HG03460 (cell line): Measurements from ENCODE around the gene PPP1R3F.
"Not testable (repeated sequence)": the region's sequence is repeated elsewhere in the genome, so short reads cannot be mapped to it uniquely, and the experiment has no call there.

Experiments
- ATAC-seq: cut with Tn5 transposase; IDR thresholded peaks from one replicate; pipeline ENCODE4 v1.9.1; 2021; ENCODE audit not compliant: unreplicated experiment

The PPP1R3F gene

DNA sequence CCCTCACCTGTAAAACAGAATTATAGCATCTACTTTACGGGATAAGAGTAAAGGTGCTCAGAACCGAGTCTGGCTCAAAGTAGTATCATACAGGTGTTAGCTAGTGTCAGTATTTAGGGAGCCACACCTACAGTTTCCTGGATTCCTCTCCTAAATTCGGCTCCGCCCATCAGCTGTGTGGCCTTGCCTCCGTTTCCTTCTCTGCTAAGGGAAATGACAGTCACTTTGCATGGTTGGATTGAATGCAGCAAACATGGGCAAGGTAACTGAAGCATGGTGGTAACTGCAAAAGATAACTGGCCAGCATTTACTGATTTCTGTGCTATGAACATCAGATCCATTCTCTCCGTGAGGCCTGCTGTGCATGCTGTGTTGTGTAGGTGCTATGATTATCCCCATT lies 2.8 kb downstream of the PPP1R3F start:
- ATAC-seq = no peak

DNA sequence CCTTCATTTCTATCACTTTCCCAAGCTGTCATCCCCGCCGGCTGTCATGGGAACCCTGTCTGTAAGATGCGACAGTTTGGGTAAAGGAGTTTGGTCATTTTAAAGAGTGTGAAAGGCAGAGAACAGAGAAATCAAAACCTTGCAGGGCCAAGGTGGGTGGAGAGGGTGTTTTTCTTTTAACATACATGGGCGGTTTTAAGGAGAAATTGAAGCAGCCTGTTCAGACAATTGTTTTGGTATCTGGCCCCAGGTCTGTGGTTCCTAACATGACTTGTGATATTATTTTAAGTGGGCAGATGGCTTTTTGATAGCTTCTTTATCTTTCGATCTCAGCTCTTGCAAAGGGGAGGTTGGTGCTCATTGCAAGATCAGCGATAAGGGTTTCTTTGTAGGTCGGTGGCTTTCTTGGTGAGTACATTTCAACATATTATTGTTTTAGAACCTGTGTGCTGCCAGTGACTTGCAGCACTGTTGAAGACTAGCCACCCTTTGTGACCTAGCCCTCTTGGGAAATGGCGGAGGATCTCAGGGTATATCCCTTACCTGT lies 3.7 kb downstream of the PPP1R3F start:
- ATAC-seq = no peak

DNA sequence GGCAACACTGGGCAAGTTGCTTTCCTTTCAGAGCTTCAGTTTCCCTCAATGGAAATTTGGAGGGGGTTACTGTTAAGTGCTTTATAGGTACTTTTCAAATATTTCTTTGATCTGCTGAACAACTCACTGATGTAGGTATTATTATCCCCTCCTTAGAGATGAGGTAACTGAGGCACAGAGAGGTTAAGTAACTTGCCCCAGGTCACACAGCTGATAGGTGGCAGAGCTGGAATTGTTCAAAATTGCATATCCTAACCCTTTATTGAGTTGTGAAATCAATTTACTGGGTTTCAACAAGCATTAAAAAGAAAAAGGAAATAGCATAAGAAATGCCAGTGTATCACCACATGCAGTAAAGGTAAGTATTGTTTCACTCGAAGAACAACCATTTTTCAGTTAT lies 6.6 kb downstream of the PPP1R3F start:
- no peak for ATAC-seq

DNA sequence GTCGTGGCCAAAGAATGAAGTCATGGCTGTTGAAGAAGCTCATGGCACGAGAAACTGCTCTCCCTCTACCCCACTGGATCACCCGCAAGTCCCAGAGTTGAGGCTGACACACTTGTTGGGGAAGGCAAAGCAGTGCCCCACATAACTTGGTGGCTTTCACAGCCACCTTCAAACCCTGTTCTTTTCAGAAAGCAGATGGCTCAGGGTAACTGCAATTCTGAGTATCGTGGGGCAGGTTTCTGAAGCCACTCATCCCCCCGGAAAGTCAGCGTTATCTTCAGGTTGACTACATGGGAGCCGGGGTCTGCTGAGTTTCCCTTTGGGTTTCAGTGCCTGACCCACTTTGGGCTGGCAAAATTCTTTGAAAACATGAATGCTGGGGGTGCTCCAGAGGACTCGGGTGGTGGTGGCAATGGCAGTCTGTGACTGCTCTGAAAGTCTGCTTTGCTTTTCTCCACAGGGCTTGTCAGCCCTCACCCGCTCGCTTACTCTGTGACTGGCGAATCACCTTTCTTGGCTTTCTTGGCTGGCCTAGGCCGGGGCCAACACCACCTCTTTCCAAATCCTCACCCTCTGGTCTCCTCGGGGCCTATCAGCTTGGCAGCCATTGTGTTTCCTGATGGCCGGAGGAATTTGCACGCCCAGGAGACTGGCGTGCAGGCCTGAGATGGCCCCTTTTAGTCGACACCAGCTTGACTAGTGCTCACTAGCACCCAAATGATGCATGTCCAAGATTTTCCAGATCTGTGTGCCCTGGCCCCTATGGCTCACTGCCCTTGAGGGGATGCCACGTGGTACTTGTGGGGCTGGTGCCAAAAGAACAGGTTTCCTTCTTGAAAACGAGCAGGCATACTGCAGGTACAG lies 7.3 kb downstream of the PPP1R3F start:
- no peak for ATAC-seq

DNA sequence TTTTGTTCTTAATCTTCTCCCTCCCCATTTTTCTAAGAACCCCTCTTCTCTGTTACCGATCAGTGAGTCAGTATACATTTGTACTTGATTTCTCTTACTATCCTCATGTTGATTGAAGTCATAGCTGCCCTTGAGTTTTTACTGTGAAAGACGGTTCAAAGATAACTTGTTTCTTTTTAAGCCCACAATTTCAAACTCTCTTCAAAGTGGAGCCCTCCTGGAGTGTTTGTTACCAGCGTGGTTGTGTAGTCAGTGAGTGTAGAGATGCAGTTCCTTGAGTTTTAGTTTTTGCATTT lies 7.9 kb downstream of the PPP1R3F start:
- ATAC-seq = no peak

DNA sequence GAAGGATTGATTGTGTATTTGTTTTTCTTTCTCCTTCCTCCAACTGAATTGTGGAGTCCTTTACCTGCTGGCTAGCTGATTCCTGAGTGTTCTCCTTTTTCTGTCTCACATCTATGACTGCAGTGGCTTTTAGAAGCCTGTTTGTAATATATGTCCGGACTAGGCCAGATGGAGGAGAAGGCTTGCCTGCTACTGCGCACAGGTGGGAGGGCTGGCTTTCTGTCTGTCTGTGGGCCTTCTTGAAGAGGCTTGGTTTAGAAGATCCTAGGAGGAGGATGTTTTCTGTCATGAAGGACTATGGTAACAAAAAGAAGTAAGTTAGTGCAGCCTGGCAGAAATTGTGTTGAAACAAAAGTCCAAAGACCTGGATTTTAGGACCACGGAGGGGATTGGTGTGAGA lies 8.5 kb downstream of the PPP1R3F start:
- ATAC-seq = no peak

DNA sequence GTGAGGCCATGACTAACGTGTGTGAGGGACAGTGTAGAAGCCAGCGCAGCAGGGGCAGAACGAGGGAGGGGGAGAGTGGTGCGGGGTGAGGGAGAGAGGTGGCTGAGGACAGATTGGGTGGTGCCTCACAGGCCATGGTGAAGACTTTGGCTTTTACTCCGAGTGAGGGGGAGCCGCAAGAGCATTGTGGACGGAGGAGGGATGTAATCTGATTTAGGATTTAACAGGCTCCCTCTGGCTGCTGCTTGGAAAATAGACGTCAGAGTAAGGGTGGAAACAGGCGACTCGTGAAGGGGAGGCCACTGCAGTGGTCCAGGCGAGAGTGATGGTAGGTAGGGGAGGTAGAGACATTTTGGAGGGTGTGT lies 13.0 kb downstream of the PPP1R3F start:
- ATAC-seq = no peak

DNA sequence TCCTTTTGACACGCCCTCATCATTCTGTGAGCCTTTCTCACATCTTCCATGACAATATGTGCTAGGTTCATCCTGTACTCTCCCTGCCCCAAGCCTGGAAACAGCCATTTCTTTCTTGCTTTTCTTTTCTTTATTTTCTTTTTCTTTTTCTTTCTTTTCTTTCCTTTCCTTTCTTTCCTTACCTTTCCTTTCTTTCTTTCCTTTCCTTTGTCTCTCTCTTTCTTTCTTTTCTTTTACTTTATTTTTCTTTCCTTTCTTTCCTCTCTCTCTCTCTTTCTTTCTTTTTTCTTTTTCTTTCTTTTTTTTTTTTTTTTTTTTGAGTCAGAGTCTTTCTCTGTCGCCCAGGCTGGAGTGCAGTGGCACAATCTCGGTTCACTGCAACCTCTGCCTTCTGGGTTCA lies 14.6 kb downstream of the PPP1R3F start:
- ATAC-seq = no peak

DNA sequence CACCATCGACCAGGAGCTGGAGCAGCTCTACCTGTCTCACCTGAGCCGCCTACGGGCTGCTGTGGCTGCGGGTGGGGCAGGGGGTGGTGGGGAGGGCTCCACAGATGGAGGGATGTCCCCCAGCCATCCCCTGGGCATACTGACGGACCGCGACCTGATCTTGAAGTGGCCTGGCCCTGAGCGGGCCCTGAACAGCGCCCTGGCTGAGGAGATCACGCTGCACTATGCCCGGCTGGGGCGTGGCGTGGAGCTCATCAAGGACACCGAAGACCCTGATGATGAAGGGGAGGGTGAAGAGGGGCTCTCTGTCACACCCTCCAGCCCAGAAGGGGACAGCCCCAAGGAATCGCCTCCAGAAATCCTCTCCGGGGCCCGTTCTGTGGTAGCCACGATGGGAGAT lies 16.5 kb downstream of the PPP1R3F start:
- ATAC-seq = no peak

DNA sequence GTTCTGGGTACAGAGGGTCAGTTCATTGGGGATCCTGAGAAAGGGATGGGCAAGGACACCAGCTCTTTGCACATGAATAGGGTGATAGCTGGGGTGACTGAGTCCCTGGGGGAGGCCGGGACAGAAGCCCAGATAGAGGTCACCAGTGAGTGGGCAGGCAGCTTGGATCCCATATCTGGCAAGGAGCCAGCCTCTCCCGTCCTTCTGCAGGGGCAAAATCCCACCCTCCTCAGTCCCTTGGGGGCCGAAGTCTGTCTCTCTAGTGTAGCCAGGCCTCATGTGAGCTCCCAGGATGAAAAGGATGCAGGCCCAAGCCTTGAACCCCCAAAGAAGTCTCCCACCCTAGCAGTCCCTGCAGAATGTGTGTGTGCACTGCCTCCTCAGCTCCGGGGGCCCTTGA lies 17.0 kb downstream of the PPP1R3F start:
- no peak for ATAC-seq

DNA sequence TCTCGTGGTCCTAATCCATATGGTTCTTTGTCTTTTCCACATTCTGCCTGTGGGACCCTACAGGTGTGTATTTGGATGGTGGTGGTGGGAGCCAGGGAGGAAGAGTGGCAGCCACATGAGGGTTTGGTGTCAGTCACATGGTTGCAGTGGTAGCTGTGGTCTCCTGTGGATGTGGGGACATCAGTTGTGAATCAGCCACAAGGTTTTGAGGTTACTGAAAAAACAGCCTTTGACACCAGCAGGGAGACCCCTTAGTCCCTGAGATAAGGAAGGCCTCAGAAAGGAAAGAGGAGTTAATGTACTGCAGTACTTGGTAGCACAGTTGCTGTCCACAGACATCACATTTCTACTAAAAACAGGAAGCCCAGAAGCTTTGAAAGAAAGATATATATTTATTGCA lies 18.1 kb downstream of the PPP1R3F start:
- no peak for ATAC-seq

DNA sequence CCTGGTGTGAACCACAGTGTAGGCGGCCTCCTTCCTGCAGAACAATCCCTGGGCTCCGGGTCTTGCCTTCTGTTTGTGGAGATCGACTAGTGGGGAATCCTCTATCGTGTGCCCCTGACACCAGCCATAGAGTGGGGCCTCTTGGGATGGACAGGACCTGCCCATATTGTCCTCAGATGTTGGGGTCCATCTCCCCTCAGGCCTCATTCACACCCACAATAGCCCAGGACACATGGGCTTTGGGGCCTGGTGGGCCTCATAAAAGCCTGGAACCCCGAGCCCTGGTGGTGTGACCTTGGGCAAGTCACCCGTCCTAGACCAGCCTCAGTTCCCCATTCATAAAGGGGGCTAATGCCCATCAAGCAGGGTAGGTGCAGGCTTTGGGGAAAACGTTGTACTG lies 20.6 kb downstream of the PPP1R3F start:
- ATAC-seq = no peak

DNA sequence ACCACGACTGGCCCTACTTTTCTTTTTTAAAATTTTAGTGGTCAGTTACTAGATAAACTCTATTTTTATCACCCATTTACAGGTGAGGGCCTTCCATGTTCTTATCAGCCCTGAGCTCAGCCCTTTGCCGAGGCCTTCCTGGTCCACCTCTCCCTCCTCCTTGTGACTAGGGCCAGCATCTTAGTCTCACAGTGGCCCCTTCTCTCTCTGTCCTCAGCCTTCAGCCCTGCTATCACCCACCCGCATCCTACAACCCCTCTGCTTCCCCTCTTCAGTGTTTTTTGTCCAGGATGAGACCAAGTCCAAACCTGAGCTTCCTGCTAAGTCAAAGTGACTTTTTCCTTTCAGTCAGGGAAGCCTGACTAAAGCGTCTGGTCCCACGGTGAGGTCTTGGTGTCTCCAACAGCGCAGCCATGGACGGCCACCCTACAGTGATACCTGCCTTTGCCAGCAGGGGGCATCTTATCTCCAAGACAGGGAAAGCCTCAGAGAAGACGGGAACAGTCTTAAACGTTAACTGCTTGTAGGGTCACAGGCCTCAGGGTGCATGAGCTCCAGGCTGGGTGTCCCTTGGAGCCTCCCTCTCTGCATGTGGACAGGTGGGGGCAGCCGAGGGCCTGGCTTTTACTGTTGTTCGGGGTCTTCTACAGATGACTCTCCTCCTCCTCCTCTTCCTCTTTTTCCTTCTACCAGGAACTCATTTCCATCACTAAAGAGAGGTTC lies 22.2 kb downstream of the PPP1R3F start:
- ATAC-seq = no peak

DNA sequence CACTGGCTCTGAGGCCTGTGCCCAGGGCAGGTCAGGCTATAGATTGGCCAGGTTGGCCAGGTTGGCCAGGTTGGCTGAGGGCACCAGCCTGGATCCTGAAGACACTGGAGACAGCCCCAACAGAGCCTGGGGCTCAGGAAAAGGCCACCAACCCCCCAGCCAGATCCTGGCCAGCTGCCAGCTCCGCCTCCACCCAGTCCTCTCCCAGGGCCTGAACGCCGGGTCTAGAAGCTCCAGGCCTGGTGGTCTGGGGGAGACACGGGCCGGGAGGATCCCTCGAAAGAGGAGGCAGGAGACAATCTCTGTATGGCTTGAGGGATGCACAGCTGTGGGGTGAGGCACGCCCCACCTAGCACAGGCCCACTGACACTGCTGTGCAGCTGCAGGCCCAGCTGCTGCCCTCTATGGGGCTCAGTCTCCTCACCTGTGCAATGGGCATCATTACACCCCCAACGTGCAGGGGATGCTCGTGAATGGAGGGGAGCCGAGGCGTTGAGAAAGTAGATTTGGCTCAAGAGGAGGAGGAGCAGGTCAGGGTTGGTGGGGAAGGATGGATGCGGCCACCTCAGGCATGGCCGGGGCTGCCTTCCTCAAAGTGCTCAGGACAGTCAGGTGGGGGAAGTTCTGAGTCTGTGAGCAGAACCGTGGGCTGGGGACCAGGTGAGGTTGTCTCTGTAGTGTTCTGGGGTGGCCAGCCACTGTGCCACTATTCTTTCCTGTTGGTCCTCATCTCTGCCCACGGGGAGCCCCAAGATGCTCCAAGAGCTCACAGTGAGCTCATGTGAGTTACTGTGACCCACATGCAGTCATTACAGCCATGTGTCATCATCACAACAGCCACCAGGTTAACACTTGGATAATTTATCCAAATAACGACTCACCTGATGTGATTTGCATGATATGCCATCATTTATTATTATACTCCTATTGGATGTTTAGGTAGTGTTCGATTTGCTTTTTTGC lies 23.1 kb downstream of the PPP1R3F start:
- ATAC-seq = no peak

DNA sequence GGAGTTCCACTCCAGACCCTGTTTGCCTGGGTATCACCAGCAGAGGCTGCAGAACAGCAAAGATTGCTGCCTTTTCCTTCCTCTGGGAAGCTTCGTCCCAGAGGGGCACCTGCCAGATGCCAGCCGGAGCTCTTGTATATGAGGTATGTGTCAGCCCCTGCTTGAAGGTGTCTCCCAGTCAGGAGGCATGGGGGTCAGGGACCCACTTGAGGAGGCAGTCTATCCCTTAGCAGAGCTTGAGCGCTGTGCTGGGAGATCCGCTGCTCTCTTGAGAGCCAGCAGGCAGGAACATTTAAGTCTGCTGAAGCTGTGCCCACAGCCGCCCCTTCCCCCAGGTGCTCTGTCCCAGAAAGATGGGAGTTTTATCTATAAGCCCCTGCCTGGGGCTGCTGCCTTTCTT lies 29.7 kb downstream of the PPP1R3F start:
- ATAC-seq = not testable (repeated sequence)

DNA sequence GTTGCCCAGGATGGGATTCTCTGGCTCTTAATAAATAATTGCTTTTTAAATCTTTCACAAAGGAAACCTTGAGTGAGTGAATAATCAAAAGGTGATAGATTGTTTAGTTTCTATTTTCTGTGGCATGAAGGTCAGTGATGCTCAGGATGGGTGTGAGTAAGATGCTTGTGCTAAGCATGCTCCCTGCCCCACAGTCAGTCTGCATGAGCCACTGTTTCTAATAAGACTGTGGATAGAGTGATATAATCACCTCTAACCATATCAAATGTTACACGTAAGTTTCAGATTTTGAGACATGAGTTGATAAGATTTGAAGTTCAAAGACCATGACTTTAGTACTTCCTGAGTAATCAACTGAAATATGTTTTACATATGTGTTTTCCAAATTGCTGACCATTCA lies 31.1 kb downstream of the PPP1R3F start:
- no peak for ATAC-seq

DNA sequence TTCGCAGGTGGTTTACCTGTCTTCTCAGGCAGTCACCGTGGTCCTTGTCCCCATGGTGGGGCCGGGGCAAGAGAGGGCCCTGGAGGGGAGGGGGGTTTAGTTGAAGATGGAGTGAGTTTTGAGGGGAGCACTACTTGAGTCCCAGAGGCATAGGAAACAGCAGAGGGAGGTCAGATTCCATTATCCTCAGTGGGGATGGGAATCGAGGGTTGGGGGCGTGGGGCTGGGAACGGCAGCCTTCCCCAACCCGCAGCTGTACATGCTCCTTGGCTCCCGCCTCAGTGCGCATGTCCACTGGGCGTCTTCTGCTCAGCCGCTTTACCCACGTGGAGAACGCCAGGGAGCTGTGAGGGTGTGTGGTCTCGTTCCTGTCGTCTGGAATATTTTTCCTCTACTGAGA lies 33.8 kb downstream of the PPP1R3F start, which contains the start of gene GAGE10:
Gene GAGE10 (plus strand): TSS at position 301 of the 400 bp plus-strand sequence. CDS start 1,214 bp downstream, outside the sequence.
- ATAC-seq = no peak

DNA sequence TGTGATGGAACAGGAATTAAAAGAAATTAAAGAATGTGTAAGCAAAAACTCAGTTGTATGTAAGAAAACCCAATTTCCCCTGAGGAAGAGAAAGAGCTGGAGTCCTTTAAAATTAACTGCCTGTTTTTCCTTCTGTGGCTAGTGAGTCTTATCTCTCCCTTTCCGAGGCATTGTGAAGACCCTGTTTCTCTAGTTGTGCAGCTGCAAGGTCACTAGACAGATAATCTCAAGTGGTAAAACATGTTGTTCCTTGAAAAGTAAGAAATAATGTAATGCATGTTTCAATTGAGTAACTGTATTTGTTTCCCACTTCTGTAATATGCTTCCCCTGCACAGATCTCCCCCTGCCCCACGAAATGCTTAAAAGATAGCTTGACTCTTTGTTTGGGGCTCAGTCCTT lies 38.2 kb downstream of the PPP1R3F start:
- not testable (repeated sequence) for ATAC-seq

DNA sequence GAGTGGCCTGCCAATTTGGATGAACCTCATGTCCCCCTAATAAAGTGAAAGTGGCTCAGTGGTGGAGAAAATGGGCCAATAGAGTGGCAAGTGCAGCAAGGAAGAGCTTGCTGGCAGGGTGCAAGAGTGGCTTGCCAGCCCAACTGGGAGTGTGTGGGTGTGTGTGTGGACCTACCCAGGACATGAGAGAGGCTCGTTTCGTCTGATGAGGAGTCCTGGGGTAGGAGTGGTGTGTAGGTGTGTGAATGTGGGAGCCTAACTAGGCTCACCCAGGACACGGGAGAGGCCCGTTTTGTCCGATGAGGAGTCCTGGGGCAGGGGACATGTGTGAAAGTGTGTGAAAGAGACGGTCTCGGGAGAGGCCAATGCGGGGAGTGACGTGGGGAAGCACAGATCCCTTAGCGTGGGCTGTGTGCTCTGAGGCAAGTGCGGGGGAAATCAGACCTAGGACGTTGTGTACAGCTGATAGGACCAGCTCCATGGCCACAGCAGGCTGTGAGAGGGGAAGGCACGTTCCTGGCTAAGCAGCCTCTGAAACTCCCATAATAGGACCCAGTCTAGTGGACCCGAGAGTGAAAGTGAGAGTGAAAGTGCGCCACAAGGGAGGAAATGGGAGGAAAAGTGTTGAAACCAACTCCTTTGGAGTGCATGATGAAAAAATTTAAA lies 39.1 kb downstream of the PPP1R3F start:
- ATAC-seq = no peak

DNA sequence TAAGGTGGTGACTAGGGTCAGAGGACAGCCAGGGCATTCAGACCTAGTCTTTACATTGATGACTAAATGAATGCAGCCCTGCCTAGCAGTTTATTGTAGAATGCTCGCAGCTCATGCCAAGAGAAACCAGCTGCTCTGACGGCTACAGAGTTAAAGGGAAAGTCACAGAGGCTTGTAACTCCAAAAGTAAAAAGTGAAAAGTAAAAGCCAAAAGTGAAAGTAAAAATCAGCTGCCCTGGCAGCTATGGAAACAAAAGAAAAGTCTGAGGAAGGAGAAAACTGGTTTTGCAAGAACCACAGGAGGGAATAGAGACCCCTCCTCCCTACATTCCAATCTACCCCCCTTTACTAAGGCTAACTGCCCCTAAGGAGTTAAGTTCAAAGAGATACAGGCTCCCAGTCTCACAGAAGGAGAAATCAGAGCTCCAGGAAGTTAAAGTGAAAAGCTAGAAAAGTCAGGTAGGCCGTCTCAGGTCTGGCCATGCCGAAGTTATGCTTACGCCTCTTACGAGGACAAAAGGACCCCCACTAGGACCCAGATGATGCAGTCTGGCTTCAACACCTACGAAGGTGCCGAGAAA lies 39.9 kb downstream of the PPP1R3F start:
- ATAC-seq = no peak
